NT2/D1 (cell line): ENCODE data around the gene CHST8.

Experiments used
- DNase-seq: peaks from one replicate; pipeline ENCODE4 v3.0.0-alpha.2; 2011; ENCODE audit warnings: low read depth, low spot score
- H3K27me3 ChIP-seq: 2 replicates; pipeline ENCODE4 v1.6.0; 2011; ENCODE audit warnings: mild to moderate bottlenecking; ENCODE audit not compliant: insufficient read length, insufficient read depth
- H3K36me3 ChIP-seq: 2 replicates; pipeline ENCODE4 v1.6.1; 2011; ENCODE audit warnings: mild to moderate bottlenecking, low read length, mixed read lengths; ENCODE audit not compliant: insufficient read depth, insufficient read length
- H3K4me1 ChIP-seq: 2 replicates; pipeline ENCODE4 v1.5.1; 2011; ENCODE audit not compliant: insufficient read depth, insufficient read length
- H3K4me3 ChIP-seq: 2 replicates; pipeline ENCODE4 v1.5.1; 2011; ENCODE audit warnings: low read depth; ENCODE audit not compliant: insufficient read length
- H3K9ac ChIP-seq: 2 replicates; pipeline ENCODE4 v1.6.0; 2011; ENCODE audit warnings: low read depth; ENCODE audit not compliant: insufficient read length
- H3K9me3 ChIP-seq: 2 replicates; pipeline ENCODE4 v1.5.1; 2011; ENCODE audit warnings: mild to moderate bottlenecking, low read length; ENCODE audit not compliant: insufficient read depth
- SUZ12 ChIP-seq: IDR thresholded peaks from 2 replicates; pipeline ENCODE4 v1.6.1; 2011; ENCODE audit not compliant: insufficient read length, insufficient read depth; ENCODE audit errors: extremely low read depth
- YY1 ChIP-seq: IDR thresholded peaks from 2 replicates; pipeline ENCODE4 v1.6.1; 2011; ENCODE audit not compliant: insufficient read length, insufficient read depth
- ZNF274 ChIP-seq: IDR thresholded peaks from 2 replicates; pipeline ENCODE4 v1.6.1; 2011; ENCODE audit warnings: mild to moderate bottlenecking, low read depth, low read length

CHST8 gene

DNA sequence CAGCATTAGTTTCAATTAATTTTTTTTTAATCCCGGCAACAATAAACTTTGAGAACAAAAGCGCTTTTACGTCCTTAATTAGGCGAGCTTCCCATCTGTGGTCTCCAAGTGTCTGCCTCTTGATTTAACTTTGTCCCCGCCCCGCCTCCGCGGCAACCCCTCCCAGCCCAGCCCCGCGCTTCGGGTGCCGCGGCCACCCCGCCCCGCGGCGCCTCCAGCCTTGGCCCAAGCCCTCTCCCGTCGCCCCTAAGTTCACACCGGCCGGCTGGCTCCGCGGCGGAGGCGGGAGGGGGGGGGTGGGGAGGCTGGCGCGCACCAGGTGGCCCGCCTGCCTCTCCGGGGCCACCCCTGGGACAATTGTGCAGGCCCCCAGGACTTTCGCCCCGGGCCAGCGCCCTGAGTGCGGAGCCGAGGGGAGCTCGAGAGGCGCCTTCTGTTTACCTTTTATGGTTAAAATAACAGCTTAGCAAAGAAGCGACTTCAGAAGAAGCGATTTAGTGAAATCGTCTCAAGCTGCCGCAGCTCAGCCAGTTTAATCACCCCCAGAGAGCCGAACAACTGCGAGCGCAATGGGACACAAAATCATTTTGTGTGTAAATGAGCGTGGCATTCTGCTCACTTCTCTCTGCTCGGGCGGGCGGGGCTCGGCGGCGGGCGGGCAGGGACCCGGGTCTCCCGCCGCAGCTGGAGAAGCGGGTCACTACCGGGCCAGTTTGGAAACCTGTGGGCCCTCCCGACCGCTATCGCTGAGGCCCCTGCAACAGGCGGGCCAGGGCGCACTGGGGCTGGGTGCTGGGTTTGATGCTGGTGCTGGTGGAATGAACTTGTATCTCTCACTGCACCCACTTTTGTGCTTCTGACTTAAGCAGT is 176.3 kb downstream of the CHST8 start:
- Histone ChIP-seq H3K9ac (peak overlapping the region; percentile 93), H3K9me3 (no peaks in the 10 kb centered on the region), H3K4me1 (peaks cover 5% of the 10 kb centered on the region), H3K4me3 (peak overlapping the region; percentile 77), H3K27me3 (no peaks in the 10 kb centered on the region), H3K36me3 (peaks cover 37% of the 10 kb centered on the region)
- TF ChIP-seq YY1 = no peak
- TF ChIP-seq SUZ12 = no peak
- no peak for TF ChIP-seq ZNF274
- no peak for DNase-seq

- DNase-seq = no peak
Measured at GRCh38 chr19:33798681-33799111, 176.9 kb downstream of the CHST8 start.

GRCh38 chr19:33799476-33799875 is 177.7 kb downstream of the CHST8 start:
- DNase-seq = no peak
- TF ChIP-seq ZNF274 = no peak
- TF ChIP-seq SUZ12 = no peak
- no peak for TF ChIP-seq YY1
- Histone ChIP-seq H3K9me3 (no peaks in the 10 kb centered on the region), H3K9ac (peak overlapping the region; percentile 45), H3K27me3 (no peaks in the 10 kb centered on the region), H3K4me1 (peaks cover 5% of the 10 kb centered on the region), H3K4me3 (peak overlapping the region; percentile 65), H3K36me3 (peaks cover 51% of the 10 kb centered on the region)

More at GRCh38 chr19:33798681-33799111, 176.9 kb downstream of the CHST8 start:
- TF ChIP-seq SUZ12 = no peak
- TF ChIP-seq ZNF274 = no peak
- TF ChIP-seq YY1 = no peak
- peaks cover 44% of the 10 kb centered on the region for H3K36me3 ChIP-seq
- no peaks in the 10 kb centered on the region for H3K27me3 ChIP-seq
- peak overlapping the region; percentile 65 for H3K4me3 ChIP-seq
- H3K9me3 ChIP-seq = no peaks in the 10 kb centered on the region
- peak overlapping the region; percentile 93 for H3K9ac ChIP-seq
- peaks cover 5% of the 10 kb centered on the region for H3K4me1 ChIP-seq

- Histone ChIP-seq H3K4me3 (peak overlapping the region; percentile 65), H3K9ac (peak overlapping the region; percentile 45), H3K4me1 (peaks cover 5% of the 10 kb centered on the region), H3K36me3 (peaks cover 58% of the 10 kb centered on the region), H3K27me3 (no peaks in the 10 kb centered on the region), H3K9me3 (no peaks in the 10 kb centered on the region)
- no peak for DNase-seq
- TF ChIP-seq SUZ12 = no peak
- no peak for TF ChIP-seq YY1
- TF ChIP-seq ZNF274 = no peak
Measured at GRCh38 chr19:33800012-33800680, 178.4 kb downstream of the CHST8 start.

GRCh38 chr19:33801411-33801810 is 179.7 kb downstream of the CHST8 start:
- Histone ChIP-seq H3K4me1 (peaks cover 8% of the 10 kb centered on the region), H3K36me3 (peaks cover 71% of the 10 kb centered on the region), H3K27me3 (no peaks in the 10 kb centered on the region), H3K9ac (no peak overlapping the region), H3K9me3 (no peaks in the 10 kb centered on the region), H3K4me3 (no peak overlapping the region)
- no peak for DNase-seq
- TF ChIP-seq ZNF274 (no peak), SUZ12 (no peak), YY1 (no peak)

DNA sequence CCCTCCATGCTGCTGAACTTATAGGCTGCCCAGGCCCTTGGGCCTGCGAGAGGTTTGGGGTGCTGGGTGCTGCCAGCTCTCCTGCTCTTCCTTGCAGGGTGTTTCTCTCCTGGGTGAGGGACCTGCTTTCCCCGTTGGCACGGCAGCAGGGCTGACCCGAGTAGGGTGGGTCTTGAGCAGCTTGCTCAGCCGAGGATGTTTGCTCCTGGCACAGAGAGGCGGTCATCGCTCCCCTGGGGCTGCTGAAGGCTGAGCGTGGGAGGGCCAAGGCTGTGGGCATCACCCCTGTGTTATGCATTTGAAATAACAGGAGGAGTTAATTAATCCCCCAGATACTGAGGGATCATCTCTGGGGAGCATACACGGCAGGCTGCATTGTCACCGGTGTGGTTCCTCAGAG is 180.2 kb downstream of the CHST8 start:
- peaks cover 8% of the 10 kb centered on the region for H3K4me1 ChIP-seq
- H3K9me3 ChIP-seq = no peaks in the 10 kb centered on the region
- no peaks in the 10 kb centered on the region for H3K27me3 ChIP-seq
- H3K36me3 ChIP-seq = peaks cover 77% of the 10 kb centered on the region
- no peak for DNase-seq
- TF ChIP-seq ZNF274 = no peak
- no peak for TF ChIP-seq SUZ12
- TF ChIP-seq YY1 = no peak
- no peak overlapping the region for H3K4me3 ChIP-seq
- no peak overlapping the region for H3K9ac ChIP-seq

DNA sequence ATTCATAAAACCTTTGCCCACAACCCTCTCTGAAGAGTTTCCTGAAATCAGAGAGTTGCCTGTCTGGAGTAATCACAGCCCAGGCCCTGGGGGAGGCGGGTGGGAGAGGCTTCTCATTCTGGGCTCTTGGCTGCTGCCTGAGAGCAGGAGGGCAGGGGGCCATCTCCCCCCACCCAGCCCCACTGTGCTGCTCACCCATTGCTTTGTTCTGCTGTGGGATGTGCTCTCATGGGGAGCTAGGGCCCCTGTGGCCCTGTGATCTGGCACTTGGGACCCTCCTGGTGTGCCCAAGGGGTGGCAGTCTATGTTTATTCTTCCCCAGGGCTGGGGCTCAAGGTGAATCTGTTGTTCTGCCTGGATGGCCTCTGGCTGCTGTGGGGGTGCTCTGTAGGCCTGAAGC is 181.0 kb downstream of the CHST8 start:
- DNase-seq = no peak
- Histone ChIP-seq H3K9me3 (no peaks in the 10 kb centered on the region), H3K27me3 (no peaks in the 10 kb centered on the region), H3K4me3 (no peak overlapping the region), H3K4me1 (peaks cover 8% of the 10 kb centered on the region), H3K36me3 (peaks cover 81% of the 10 kb centered on the region), H3K9ac (no peak overlapping the region)
- TF ChIP-seq YY1 (no peak), SUZ12 (no peak), ZNF274 (no peak)
